ENCODE measurements around the gene SDCCAG8. TPM values are rescaled to one million over a fixed set of nuclear protein-coding genes. Genes with fewer than 3 reads are reported as not detected.

SDCCAG8 gene
- polyA plus RNA-seq, 5 donors: 33.8 to 46.2 (median 39.5) TPM

- no peak for DNase-seq
Measured at GRCh38 chr1:243454328-243454997, 198.6 kb downstream of the SDCCAG8 start.

- DNase-seq: no peak
Measured at GRCh38 chr1:243455760-243456651, 200.2 kb downstream of the SDCCAG8 start.

- DNase-seq: no peak
Measured at GRCh38 chr1:243457363-243457982, 201.6 kb downstream of the SDCCAG8 start.

GRCh38 chr1:243459059-243459458 lies 203.2 kb downstream of the SDCCAG8 start:
- no peak for DNase-seq

- no peak for DNase-seq
Measured at GRCh38 chr1:243461700-243462099, 205.9 kb downstream of the SDCCAG8 start.

- DNase-seq: no peak
Measured at GRCh38 chr1:243462929-243463697, 207.3 kb downstream of the SDCCAG8 start.

- DNase-seq: no peak
Measured at GRCh38 chr1:243465081-243465480, 209.2 kb downstream of the SDCCAG8 start.

GRCh38 chr1:243465738-243466137 lies 209.9 kb downstream of the SDCCAG8 start:
- no peak for DNase-seq

- DNase-seq: no peak
Measured at GRCh38 chr1:243469497-243469896, 213.7 kb downstream of the SDCCAG8 start.

- DNase-seq: no peak
Measured at GRCh38 chr1:243470502-243470901, 214.7 kb downstream of the SDCCAG8 start.

- no peak for DNase-seq
Measured at GRCh38 chr1:243471026-243471685, 215.3 kb downstream of the SDCCAG8 start.

- DNase-seq: no peak
Measured at GRCh38 chr1:243471754-243472745, 216.2 kb downstream of the SDCCAG8 start.

- DNase-seq: peak in 1 of 2 donors; percentile 51
Measured at GRCh38 chr1:243473227-243474135, 217.6 kb downstream of the SDCCAG8 start.

- no peak for DNase-seq
Measured at GRCh38 chr1:243474136-243474881, 218.5 kb downstream of the SDCCAG8 start.

GRCh38 chr1:243474906-243475305 lies 219.1 kb downstream of the SDCCAG8 start:
- DNase-seq: no peak

- DNase-seq: peak in 1 of 2 donors; percentile 17
Measured at GRCh38 chr1:243475966-243476365, 220.1 kb downstream of the SDCCAG8 start.

GRCh38 chr1:243477731-243478290 lies 222.0 kb downstream of the SDCCAG8 start:
- DNase-seq: no peak

GRCh38 chr1:243481101-243481500 lies 225.3 kb downstream of the SDCCAG8 start:
- DNase-seq: no peak
